Neuronal stem cell (in vitro differentiated cells): ENCODE results near the gene RPL18.

ENCODE experiments used
- DNase-seq: peaks from one replicate; pipeline ENCODE4 v3.0.0-alpha.2; 2013; ENCODE audit warnings: low spot score
- H2AFZ ChIP-seq: one replicate; pipeline ENCODE4 v1.6.1; 2013; ENCODE audit warnings: mild to moderate bottlenecking, low read length, inconsistent platforms
- H2AK5ac ChIP-seq: 2 replicates; pipeline ENCODE4 v1.6.1; 2013; ENCODE audit warnings: low read depth, mild to moderate bottlenecking, inconsistent platforms, low read length, moderate library complexity, mixed read lengths
- H2BK120ac ChIP-seq: 2 replicates; pipeline ENCODE4 v1.6.1; 2013; ENCODE audit warnings: low read depth, mild to moderate bottlenecking, inconsistent platforms, low read length, moderate library complexity, mixed read lengths
- H2BK12ac ChIP-seq: one replicate; pipeline ENCODE4 v1.6.1; 2013; ENCODE audit warnings: low read length, inconsistent platforms
- H2BK15ac ChIP-seq: 2 replicates; pipeline ENCODE4 v1.6.1; 2013; ENCODE audit warnings: mild to moderate bottlenecking, low read length, inconsistent platforms, mixed read lengths
- H2BK5ac ChIP-seq: one replicate; pipeline ENCODE4 v1.6.1; 2013; ENCODE audit warnings: inconsistent platforms, mild to moderate bottlenecking, low read length, moderate library complexity
- H3K14ac ChIP-seq: one replicate; pipeline ENCODE4 v1.6.1; 2013; ENCODE audit warnings: low read length, inconsistent platforms
- H3K18ac ChIP-seq: 2 replicates; pipeline ENCODE4 v1.6.1; 2013; ENCODE audit warnings: low read length, inconsistent platforms
- H3K23ac ChIP-seq: 2 replicates; pipeline ENCODE4 v1.6.1; 2013; ENCODE audit warnings: low read depth, mild to moderate bottlenecking, mixed read lengths, low read length, inconsistent platforms; ENCODE audit not compliant: poor library complexity
- H3K27ac ChIP-seq: replicated peaks from 3 replicates; pipeline ENCODE4 v1.5.1; 2013; ENCODE audit warnings: low read length, inconsistent platforms
- H3K27me3 ChIP-seq, 3 experiments: 2 replicates each; pipeline ENCODE4 v1.6.1; 2013; ENCODE audit warnings: low read length in 3 of 3, mild to moderate bottlenecking in 2 of 3, inconsistent platforms in 1 of 3, low read depth in 1 of 3, mixed read lengths in 1 of 3, moderate library complexity in 1 of 3; ENCODE audit not compliant: control insufficient read depth in 3 of 3, insufficient read depth in 3 of 3
- H3K36me3 ChIP-seq, 2 donors: replicated peaks in 1 of 2; 2 replicates each; pipeline ENCODE4 v1.6.1; 2013; ENCODE audit warnings: low read length in 2 of 2; ENCODE audit not compliant: control insufficient read depth in 2 of 2, insufficient read depth in 2 of 2
- H3K4ac ChIP-seq: 2 replicates; pipeline ENCODE4 v1.6.1; 2013; ENCODE audit warnings: inconsistent platforms, mild to moderate bottlenecking, low read length, moderate library complexity
- H3K4me1 ChIP-seq, 2 donors: 1 replicate in 1 of 2; 2 replicates in 1 of 2; pipeline ENCODE4 v1.6.1; 2013; ENCODE audit warnings: low read length in 2 of 2, low read depth in 1 of 2; ENCODE audit not compliant: control insufficient read depth in 2 of 2, insufficient read depth in 1 of 2
- H3K4me2 ChIP-seq: one replicate; pipeline ENCODE4 v1.6.1; 2013; ENCODE audit warnings: mild to moderate bottlenecking, low read length, inconsistent platforms; ENCODE audit not compliant: insufficient read depth, poor library complexity, severe bottlenecking
- H3K4me3 ChIP-seq, 2 donors: 2 replicates each; pipeline ENCODE4 v1.5.1; 2013; ENCODE audit warnings: low read length in 2 of 2, mild to moderate bottlenecking in 2 of 2, inconsistent platforms in 1 of 2, moderate library complexity in 1 of 2
- H3K79me1 ChIP-seq: one replicate; pipeline ENCODE4 v1.6.1; 2013; ENCODE audit warnings: low read depth, mild to moderate bottlenecking, inconsistent platforms, low read length, moderate library complexity
- H3K9ac ChIP-seq: one replicate; pipeline ENCODE4 v1.6.1; 2013; ENCODE audit warnings: mild to moderate bottlenecking, low read depth, low read length, inconsistent platforms; ENCODE audit not compliant: poor library complexity
- H3K9me3 ChIP-seq, 2 donors: replicated peaks in 1 of 2; 2 replicates each; pipeline versions ENCODE3 to v1.6.1; 2013; ENCODE audit warnings: low read length in 2 of 2, mild to moderate bottlenecking in 2 of 2, inconsistent platforms in 1 of 2, low read depth in 1 of 2, mixed read lengths in 1 of 2, moderate library complexity in 1 of 2; ENCODE audit not compliant: control insufficient read depth in 2 of 2, insufficient read depth in 1 of 2
- H4K8ac ChIP-seq: one replicate; pipeline ENCODE4 v1.6.1; 2013; ENCODE audit warnings: low read depth, mild to moderate bottlenecking, inconsistent platforms, low read length, moderate library complexity
- H4K91ac ChIP-seq: one replicate; pipeline ENCODE4 v1.6.1; 2013; ENCODE audit warnings: low read length, low read depth, mild to moderate bottlenecking, inconsistent platforms; ENCODE audit not compliant: poor library complexity
- WGBS, 2 donors: extraction: QIAGEN DNeasy Blood & Tissue Kit; methylation state at CpG; one replicate each; pipeline ENCODE4 v1.1.7; 2013; ENCODE audit warnings: missing lambda C conversion rate in 2 of 2, mixed read lengths in 1 of 2; ENCODE audit not compliant: insufficient read length in 2 of 2, insufficient replicate concordance in 1 of 2; ENCODE audit errors: extremely low coverage in 2 of 2; 5-methylcytosine and 5-hydroxymethylcytosine counted together

RPL18 gene

DNA sequence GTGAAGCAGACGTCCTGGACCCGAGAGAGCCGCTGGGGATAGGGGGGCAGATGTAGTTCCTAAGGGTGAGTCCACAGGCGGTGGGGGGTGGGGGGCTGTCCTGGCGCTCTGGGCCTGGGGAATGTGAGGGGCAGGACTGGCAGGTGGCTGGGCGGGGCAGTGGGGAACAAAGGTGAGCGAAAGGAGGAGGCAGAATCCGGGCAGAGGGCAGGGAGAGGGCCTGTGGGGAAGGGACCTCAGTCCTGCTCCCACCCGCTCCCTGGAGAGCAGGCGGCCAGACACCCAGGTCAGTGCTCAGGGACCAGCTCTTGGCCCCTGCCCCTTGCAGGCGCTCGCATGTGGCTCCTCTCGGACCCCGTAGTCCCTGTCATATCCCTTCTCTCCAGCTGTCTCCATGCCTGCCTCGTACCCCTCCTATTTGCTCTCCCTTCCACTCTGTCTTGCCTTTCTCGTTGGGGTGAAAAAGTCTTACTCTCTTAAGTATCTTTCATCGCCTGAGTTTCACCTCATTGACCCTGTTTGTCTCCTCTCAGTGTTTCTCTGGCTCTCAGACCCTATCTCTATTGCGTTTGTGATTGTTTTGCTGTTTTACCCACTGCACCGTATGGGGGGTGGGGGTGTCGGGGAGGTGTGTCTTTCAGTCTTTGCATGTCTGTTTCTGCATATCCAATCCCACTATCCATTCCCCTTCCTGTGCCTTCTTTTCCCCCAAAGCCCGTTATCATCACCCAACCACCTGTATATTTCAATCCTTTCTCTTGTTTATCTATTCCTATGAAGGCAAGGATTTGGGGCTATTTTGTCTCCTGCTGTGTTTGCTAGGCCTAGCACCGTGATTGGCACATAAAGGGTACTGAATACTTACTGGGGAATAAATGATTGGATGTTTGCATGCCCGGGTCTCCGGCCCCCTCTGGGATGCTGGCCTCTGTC, 6.1 kb upstream of the RPL18 start:
- no CpG with 5 or more reads among the region's 24 CpGs for WGBS, 2 donors
- Histone ChIP-seq H3K4me2 (peak overlapping the region; percentile 91), H3K27me3 (no peaks in the 10 kb centered on the region), H3K4ac (peak overlapping the region; percentile 77), H2AK5ac (peak overlapping the region; percentile 95), H2BK120ac (peak overlapping the region; percentile 49), H3K9me3 (no peaks in the 10 kb centered on the region), H3K18ac (peak overlapping the region; percentile 93), H2AFZ (peak overlapping the region; percentile 68), H2BK12ac (no peak overlapping the region), H3K23ac (peak overlapping the region; percentile 81), H3K36me3 (peaks cover 2 to 39% of the 10 kb centered on the region in 2 donors), H4K8ac (no peak overlapping the region), H3K4me1 (peaks cover 8 to 13% of the 10 kb centered on the region in 2 donors), H2BK15ac (peak overlapping the region; percentile 99), H2BK5ac (peak overlapping the region; percentile 98), H3K9ac (peak overlapping the region; percentile 92), H3K4me3 (peak overlapping the region; percentile 55 to 80), H4K91ac (no peak overlapping the region), H3K14ac (no peak overlapping the region), H3K79me1 (peaks cover 8% of the 10 kb centered on the region), H3K27ac (peak overlapping the region; percentile 76)
- no peak for DNase-seq

DNA sequence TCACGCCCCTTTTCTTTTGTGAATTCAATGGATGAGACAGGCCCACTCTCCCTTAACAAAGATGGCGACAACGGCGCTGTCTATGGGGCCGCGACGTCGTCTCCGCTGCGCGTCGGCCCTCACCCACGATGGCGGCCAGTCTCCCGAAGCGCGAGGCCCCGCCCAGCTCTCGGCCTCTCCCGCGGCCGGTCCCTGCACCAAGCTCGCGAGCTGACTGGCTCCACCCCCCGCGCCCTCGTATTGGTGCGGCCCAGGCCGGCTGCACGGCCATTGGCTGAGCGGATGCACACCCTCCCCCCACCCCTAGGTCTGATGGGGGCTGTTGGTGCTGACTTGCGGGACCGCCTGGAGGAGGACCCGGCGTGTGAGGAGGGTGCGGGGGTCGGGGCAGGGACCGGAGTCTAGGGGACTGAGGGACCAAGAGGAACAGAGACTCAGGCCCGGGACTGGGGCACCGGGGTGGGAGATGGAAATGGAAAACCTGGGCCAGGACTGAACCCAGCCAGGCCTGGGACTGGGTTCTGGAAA, 5.2 kb upstream of the RPL18 start:
- H4K8ac ChIP-seq: no peak overlapping the region
- peak overlapping the region; percentile 76 for H3K27ac ChIP-seq
- no CpG with 5 or more reads among the region's 40 CpGs for WGBS, 2 donors

DNA sequence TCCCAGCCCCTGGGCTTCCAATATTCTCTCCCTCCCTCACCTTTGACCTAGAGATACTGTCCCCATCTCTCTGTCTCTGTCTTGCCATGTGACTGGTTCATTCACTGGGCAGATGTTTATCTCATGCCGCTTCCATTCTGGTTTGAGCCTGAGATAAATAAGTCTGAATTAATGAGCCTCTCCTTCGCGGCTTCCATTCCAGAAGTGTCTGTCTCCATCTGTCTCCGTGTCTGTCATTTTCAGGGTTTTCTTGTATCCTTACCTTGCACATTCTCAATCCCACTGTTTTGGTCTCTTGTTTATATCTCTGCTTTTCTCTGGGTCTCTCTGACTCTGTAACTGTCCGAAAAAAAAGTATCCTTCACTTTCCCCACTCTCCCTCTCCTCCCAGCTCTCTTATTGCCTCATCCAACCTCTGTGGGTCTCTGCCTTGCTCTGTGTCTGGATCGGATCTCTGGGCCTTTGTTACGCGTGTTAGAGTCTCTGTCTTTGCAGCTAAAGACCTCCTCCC, 4.6 kb upstream of the RPL18 start:
- H3K4me3 ChIP-seq: peak overlapping the region in 1 of 2 donors; percentile 51
- H2AK5ac ChIP-seq: no peak overlapping the region
- H3K14ac ChIP-seq: no peak overlapping the region
- H3K27ac ChIP-seq: peak overlapping the region; percentile 74
- no peak overlapping the region for H2BK12ac ChIP-seq
- WGBS, 2 donors: no CpG with 5 or more reads among the region's 8 CpGs
- no peak for DNase-seq
- no peak overlapping the region for H2BK120ac ChIP-seq
- H3K4ac ChIP-seq: no peak overlapping the region
- peak overlapping the region; percentile 75 for H2AFZ ChIP-seq
- no peak overlapping the region for H4K91ac ChIP-seq
- H3K9me3 ChIP-seq: no peaks in the 10 kb centered on the region
- H2BK5ac ChIP-seq: no peak overlapping the region
- no peak overlapping the region for H2BK15ac ChIP-seq
- peaks cover 5 to 13% of the 10 kb centered on the region in 2 donors for H3K4me1 ChIP-seq
- no peak overlapping the region for H3K18ac ChIP-seq
- no peaks in the 10 kb centered on the region for H3K27me3 ChIP-seq
- peaks cover 2 to 26% of the 10 kb centered on the region in 2 donors for H3K36me3 ChIP-seq
- peaks cover 8% of the 10 kb centered on the region for H3K79me1 ChIP-seq
- H4K8ac ChIP-seq: no peak overlapping the region
- no peak overlapping the region for H3K23ac ChIP-seq
- H3K4me2 ChIP-seq: peak overlapping the region; percentile 30
- no peak overlapping the region for H3K9ac ChIP-seq

More for the DNA sequence above, 5.2 kb upstream of the RPL18 start:
- Histone ChIP-seq H3K4me2 (peak overlapping the region; percentile 91), H4K91ac (no peak overlapping the region), H3K4ac (peak overlapping the region; percentile 77), H3K14ac (no peak overlapping the region), H3K9me3 (no peaks in the 10 kb centered on the region), H2BK120ac (peak overlapping the region; percentile 49), H3K18ac (peak overlapping the region; percentile 93), H3K4me3 (peak overlapping the region; percentile 55 to 80), H2AK5ac (peak overlapping the region; percentile 95), H3K9ac (peak overlapping the region; percentile 92), H3K4me1 (peaks cover 5 to 13% of the 10 kb centered on the region in 2 donors), H2BK15ac (peak overlapping the region; percentile 99), H2AFZ (peak overlapping the region; percentile 75), H3K36me3 (peaks cover 2 to 31% of the 10 kb centered on the region in 2 donors), H2BK5ac (peak overlapping the region; percentile 98), H3K79me1 (peaks cover 8% of the 10 kb centered on the region), H2BK12ac (peak overlapping the region; percentile 30), H3K23ac (peak overlapping the region; percentile 94), H3K27me3 (no peaks in the 10 kb centered on the region)
- DNase-seq: peak; percentile 97
